Measurements from ENCODE around the gene ELMO1. TPM values are rescaled to one million over a fixed set of nuclear protein-coding genes. Genes with fewer than 3 reads are reported as not detected.

ELMO1 gene
- total and polyA plus RNA-seq, 2 experiments from 2014 or later, result 6.5 to 24.9 TPM

DNA sequence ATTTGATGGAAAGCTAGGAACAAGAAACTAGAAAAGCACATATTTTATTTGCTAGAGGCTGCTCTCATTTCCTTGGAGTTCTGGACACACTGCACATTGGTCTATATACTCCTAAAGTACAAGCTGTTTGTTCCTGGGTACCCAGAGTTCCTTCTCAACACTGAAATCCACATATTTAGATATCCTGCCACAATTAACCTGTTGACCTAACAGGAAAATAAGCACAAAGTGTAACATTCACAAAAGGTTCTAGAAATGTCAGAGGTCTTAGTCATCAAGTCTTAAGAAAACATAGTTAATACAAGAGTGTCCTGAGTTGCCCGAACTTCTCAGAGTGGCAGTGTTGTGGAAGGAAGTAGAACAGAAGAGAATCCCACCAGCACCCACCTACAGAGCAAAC, 115.6 kb downstream of the ELMO1 start:
- no peak overlapping the region for H3K4me3 Mint-ChIP-seq
- Histone ChIP-seq H3K4me1 (ENCODE audit: insufficient read depth) (no peaks in the 10 kb centered on the region), H3K4me3 (no peak overlapping the region), H3K9me2 (ENCODE audit: insufficient read depth) (no peaks in the 10 kb centered on the region), H3K4me2 (no peak overlapping the region), H3K27me3 (ENCODE audit: insufficient read depth) (no peaks in the 10 kb centered on the region), H3K36me3 (ENCODE audit: insufficient read depth) (no peaks in the 10 kb centered on the region), H2AFZ (no peak overlapping the region), H3K79me2 (replicated peaks; ENCODE audit: insufficient read depth) (no peaks in the 10 kb centered on the region), H3F3A (replicated peaks; ENCODE audit: low read depth) (no peaks in the 10 kb centered on the region), H4K20me1 (replicated peaks; ENCODE audit: insufficient read depth) (no peaks in the 10 kb centered on the region; the same call in 1 of the 2 replicates), H3K27ac (ENCODE audit: low read depth) (no peak overlapping the region)
- peaks cover 13% of the 10 kb centered on the region for H3K36me3 Mint-ChIP-seq (ENCODE audit: low read depth)
- DNase-seq (ENCODE audit: low spot score) (no peak), ATAC-seq (no peak)
- no peaks in the 10 kb centered on the region for H3K27me3 Mint-ChIP-seq (ENCODE audit: insufficient read depth, low read depth, poor library complexity)
- H3K4me1 Mint-ChIP-seq, result peaks cover 6% of the 10 kb centered on the region
- TF ChIP-seq JUNB (IDR thresholded peaks at IDR 0.05; ENCODE audit: unreplicated experiment) (no peak), STAT1 (IDR thresholded peaks at IDR 0.05; ENCODE audit: unreplicated experiment) (no peak), CREB1 (CRISPR knock-in tag; IDR thresholded peaks at IDR 0.05; ENCODE audit: low read depth) (no peak), CTCF (conservative IDR thresholded peaks at IDR 0.05; ENCODE audit: low read depth in 2 of 2) (no peak), REST (IDR thresholded peaks at IDR 0.05; ENCODE audit: unreplicated experiment) (no peak), NANOG (IDR thresholded peaks at IDR 0.05; ENCODE audit: borderline replicate concordance) (no peak), EZH2 (IDR thresholded peaks at IDR 0.05; ENCODE audit: low read depth, unreplicated experiment) (no peak), ZNF331 (CRISPR knock-in tag; IDR thresholded peaks at IDR 0.05; ENCODE audit: low read depth) (no peak)
- TF ChIP-seq, protein P1, sequence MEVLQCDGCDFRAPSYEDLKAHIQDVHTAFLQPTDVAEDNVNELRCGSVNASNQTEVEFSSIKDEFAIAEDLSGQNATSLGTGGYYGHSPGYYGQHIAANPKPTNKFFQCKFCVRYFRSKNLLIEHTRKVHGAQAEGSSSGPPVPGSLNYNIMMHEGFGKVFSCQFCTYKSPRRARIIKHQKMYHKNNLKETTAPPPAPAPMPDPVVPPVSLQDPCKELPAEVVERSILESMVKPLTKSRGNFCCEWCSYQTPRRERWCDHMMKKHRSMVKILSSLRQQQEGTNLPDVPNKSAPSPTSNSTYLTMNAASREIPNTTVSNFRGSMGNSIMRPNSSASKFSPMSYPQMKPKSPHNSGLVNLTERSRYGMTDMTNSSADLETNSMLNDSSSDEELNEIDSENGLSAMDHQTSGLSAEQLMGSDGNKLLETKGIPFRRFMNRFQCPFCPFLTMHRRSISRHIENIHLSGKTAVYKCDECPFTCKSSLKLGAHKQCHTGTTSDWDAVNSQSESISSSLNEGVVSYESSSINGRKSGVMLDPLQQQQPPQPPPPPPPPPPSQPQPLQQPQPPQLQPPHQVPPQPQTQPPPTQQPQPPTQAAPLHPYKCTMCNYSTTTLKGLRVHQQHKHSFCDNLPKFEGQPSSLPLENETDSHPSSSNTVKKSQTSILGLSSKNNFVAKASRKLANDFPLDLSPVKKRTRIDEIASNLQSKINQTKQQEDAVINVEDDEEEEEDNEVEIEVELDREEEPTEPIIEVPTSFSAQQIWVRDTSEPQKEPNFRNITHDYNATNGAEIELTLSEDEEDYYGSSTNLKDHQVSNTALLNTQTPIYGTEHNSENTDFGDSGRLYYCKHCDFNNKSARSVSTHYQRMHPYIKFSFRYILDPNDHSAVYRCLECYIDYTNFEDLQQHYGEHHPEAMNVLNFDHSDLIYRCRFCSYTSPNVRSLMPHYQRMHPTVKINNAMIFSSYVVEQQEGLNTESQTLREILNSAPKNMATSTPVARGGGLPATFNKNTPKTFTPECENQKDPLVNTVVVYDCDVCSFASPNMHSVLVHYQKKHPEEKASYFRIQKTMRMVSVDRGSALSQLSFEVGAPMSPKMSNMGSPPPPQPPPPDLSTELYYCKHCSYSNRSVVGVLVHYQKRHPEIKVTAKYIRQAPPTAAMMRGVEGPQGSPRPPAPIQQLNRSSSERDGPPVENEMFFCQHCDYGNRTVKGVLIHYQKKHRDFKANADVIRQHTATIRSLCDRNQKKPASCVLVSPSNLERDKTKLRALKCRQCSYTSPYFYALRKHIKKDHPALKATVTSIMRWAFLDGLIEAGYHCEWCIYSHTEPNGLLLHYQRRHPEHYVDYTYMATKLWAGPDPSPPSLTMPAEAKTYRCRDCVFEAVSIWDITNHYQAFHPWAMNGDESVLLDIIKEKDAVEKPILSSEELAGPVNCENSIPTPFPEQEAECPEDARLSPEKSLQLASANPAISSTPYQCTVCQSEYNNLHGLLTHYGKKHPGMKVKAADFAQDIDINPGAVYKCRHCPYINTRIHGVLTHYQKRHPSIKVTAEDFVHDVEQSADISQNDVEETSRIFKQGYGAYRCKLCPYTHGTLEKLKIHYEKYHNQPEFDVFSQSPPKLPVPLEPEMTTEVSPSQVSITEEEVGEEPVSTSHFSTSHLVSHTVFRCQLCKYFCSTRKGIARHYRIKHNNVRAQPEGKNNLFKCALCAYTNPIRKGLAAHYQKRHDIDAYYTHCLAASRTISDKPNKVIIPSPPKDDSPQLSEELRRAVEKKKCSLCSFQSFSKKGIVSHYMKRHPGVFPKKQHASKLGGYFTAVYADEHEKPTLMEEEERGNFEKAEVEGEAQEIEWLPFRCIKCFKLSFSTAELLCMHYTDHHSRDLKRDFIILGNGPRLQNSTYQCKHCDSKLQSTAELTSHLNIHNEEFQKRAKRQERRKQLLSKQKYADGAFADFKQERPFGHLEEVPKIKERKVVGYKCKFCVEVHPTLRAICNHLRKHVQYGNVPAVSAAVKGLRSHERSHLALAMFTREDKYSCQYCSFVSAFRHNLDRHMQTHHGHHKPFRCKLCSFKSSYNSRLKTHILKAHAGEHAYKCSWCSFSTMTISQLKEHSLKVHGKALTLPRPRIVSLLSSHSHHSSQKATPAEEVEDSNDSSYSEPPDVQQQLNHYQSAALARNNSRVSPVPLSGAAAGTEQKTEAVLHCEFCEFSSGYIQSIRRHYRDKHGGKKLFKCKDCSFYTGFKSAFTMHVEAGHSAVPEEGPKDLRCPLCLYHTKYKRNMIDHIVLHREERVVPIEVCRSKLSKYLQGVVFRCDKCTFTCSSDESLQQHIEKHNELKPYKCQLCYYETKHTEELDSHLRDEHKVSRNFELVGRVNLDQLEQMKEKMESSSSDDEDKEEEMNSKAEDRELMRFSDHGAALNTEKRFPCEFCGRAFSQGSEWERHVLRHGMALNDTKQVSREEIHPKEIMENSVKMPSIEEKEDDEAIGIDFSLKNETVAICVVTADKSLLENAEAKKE (CRISPR knock-in tag; IDR thresholded peaks at IDR 0.05), result no peak
- TF ChIP-seq, protein P2, sequence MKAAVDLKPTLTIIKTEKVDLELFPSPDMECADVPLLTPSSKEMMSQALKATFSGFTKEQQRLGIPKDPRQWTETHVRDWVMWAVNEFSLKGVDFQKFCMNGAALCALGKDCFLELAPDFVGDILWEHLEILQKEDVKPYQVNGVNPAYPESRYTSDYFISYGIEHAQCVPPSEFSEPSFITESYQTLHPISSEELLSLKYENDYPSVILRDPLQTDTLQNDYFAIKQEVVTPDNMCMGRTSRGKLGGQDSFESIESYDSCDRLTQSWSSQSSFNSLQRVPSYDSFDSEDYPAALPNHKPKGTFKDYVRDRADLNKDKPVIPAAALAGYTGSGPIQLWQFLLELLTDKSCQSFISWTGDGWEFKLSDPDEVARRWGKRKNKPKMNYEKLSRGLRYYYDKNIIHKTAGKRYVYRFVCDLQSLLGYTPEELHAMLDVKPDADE (IDR thresholded peaks at IDR 0.05), result no peak
- peaks cover 7% of the 10 kb centered on the region; the same call in 2 of the 3 replicates for H3K9me3 Mint-ChIP-seq
- no peak overlapping the region for H3K27ac Mint-ChIP-seq

All from GM23338 (cell line).